Mammary epithelial cell (primary cell): Measurements from ENCODE around the gene FRMD5.

ENCODE experiments used
- CTCF ChIP-seq, 2 donors: IDR thresholded peaks in 1 of 2; conservative IDR thresholded peaks in 1 of 2; 2 replicates each; pipeline ENCODE4 v1.5.1; 2011 to 2012; ENCODE audit warnings: inconsistent platforms in 2 of 2, low read length in 2 of 2, mild to moderate bottlenecking in 2 of 2, control low read depth in 1 of 2, low read depth in 1 of 2; ENCODE audit not compliant: insufficient read depth in 1 of 2; ENCODE audit errors: extremely low read depth in 1 of 2
- EZH2 ChIP-seq: IDR thresholded peaks from 2 replicates; pipeline ENCODE4 v1.6.1; 2012; ENCODE audit warnings: low read length, inconsistent platforms, borderline replicate concordance

GRCh38 chr15:44018151-44018550 lies 176.9 kb downstream of the FRMD5 start:
- no peak for TF ChIP-seq CTCF (conservative IDR thresholded peaks at IDR 0.05 in 1 of 2, IDR thresholded peaks at IDR 0.05 in 1 of 2; ENCODE audit: extremely low read depth in 1 of 2, insufficient read depth in 1 of 2, low read depth in 1 of 2, low read length in 2 of 2)
- TF ChIP-seq EZH2 = no peak
